ENCODE measurements around the gene SMIM30.

SMIM30 gene

DNA sequence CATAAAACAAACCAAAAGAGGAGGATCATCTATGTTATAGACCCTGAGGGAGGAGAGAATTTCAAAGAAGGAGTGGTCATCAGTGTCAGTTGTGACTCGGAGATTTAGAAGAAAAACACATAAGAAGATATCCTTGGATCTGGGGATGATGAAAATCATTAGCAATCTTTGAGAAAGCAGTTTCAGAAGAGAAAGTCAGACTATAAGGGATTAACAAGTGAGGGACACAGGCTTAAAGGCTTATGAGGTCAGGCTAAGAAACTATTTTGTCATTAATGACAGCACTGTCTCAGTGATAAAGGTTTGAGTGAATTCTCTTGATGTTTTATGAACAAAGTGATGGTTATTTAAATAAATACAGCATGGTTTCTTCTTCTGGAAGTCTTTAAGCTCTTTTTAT is 25.6 kb downstream of the SMIM30 start:
- in situ Hi-C loops (cut with MboI; ENCODE audit: low sequenced_read_pairs, unreplicated experiment): no loop called here
- TF ChIP-seq, protein P1, sequence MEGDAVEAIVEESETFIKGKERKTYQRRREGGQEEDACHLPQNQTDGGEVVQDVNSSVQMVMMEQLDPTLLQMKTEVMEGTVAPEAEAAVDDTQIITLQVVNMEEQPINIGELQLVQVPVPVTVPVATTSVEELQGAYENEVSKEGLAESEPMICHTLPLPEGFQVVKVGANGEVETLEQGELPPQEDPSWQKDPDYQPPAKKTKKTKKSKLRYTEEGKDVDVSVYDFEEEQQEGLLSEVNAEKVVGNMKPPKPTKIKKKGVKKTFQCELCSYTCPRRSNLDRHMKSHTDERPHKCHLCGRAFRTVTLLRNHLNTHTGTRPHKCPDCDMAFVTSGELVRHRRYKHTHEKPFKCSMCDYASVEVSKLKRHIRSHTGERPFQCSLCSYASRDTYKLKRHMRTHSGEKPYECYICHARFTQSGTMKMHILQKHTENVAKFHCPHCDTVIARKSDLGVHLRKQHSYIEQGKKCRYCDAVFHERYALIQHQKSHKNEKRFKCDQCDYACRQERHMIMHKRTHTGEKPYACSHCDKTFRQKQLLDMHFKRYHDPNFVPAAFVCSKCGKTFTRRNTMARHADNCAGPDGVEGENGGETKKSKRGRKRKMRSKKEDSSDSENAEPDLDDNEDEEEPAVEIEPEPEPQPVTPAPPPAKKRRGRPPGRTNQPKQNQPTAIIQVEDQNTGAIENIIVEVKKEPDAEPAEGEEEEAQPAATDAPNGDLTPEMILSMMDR (IDR thresholded peaks at IDR 0.05; ENCODE audit: borderline replicate concordance, control extremely low read depth, extremely low read depth, insufficient read depth, missing control alignments): no peak
- no peak for DNase-seq (ENCODE audit: low spot score)

DNA sequence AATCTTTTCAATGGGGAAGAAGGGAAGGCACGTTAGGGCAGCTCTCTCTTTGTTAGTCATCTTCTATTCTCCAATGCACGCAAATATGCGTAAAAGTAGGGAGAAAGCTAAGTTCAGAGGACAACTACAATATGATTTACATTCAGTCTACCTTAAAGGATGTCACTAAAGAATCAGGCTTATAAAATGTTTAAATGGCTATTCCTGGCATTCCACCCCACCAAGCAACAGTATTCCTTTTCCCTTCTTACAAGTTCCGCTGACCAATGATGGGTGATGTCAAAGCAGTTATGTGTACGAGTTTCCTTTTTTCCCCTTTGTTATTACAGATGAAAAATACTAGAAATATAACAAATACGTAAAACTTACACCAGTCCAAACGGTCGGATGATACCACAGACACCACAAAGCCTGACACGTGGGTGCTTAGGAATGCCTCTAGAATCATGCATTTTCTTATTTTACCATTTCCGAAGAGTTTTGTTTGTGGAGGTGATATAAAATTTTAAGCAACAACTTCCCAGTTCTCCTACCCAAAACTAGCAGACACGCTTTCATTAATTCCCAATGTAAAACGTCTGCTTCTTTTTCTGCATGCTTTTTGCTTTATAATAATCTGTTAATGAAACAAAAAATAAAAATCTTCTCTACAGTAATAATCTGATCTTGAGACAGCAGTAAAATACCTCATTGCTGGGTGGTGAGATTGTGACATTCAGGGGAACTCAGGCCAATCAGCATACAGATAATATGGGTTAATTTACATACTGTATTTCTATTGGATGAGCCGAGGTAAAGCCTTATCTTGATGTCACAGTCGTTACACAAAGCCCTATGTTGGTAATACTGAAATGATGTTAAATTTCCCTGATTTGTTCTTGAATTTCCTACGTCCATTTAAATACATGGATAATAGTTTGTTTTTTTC is 31.0 kb downstream of the SMIM30 start:
- in situ Hi-C loops (cut with MboI; ENCODE audit: low sequenced_read_pairs, unreplicated experiment): no loop called here
- no peak for DNase-seq (ENCODE audit: low spot score)
- TF ChIP-seq, protein P1 (IDR thresholded peaks at IDR 0.05; ENCODE audit: borderline replicate concordance, control extremely low read depth, extremely low read depth, insufficient read depth, missing control alignments): no peak

DNA sequence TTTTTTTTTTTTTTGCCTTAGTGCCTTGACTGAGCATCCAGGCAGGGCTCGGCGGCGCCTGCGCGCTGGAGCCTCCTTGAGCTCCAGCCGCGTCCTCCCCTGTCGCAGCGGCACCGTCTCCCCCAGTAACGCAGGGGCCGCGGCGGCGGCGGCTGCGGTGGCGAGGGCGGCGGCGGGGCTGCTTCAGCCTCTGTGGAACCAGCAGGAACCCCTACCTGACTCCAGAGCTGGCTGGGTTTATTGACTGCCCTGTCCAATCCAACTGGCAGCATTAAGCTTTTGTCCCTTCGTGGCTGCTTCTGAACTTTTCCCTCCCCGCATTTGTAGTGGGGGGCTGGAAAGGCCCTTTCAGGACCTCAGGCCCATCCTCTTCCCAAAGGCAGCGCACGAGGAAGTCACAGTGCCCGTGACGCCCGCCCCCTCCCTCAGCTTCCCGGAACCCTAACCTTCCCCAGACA is 31.9 kb downstream of the SMIM30 start, which contains the start of gene GPR85:
TSS of gene GPR85 (minus strand) at position 397 of the 458 bp plus-strand sequence. CDS start 2,106 bp downstream, outside the sequence.
- in situ Hi-C loops (cut with MboI; ENCODE audit: low sequenced_read_pairs, unreplicated experiment): no loop called here
- TF ChIP-seq, protein P1 (IDR thresholded peaks at IDR 0.05; ENCODE audit: borderline replicate concordance, control extremely low read depth, extremely low read depth, insufficient read depth, missing control alignments): no peak
- peak; percentile 63 for DNase-seq (ENCODE audit: low spot score)

DNA sequence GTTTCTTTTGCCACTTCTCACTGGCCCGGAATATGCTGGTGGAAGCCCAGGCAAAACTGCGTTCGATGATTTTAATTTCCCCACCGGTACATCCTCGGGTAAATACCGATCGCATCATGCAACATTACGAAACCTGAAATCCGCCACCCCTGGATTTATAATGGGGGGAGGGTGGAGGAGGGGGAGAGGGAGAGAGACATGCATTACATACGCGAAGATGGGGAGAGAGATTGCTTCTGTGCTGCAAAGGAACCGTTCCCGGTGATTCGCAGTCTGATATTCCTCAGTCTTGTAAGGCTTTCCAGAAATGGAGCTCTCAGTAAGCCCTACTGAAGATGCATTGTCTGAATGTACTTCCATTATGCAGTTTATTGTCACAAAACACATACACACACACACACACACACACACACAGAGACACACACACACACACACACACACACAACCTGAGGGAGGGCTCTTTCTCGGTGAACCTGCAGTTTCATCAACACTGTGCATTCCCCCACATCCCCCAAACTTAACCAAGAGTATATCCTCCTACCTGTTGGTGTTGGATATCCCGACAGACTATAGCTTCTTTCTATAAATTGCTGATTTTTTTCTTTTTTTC is 32.5 kb downstream of the SMIM30 start:
- in situ Hi-C loops (cut with MboI; ENCODE audit: low sequenced_read_pairs, unreplicated experiment): no loop called here
- TF ChIP-seq, protein P1 (IDR thresholded peaks at IDR 0.05; ENCODE audit: borderline replicate concordance, control extremely low read depth, extremely low read depth, insufficient read depth, missing control alignments): no peak
- peak; percentile 15 for DNase-seq (ENCODE audit: low spot score)

DNA sequence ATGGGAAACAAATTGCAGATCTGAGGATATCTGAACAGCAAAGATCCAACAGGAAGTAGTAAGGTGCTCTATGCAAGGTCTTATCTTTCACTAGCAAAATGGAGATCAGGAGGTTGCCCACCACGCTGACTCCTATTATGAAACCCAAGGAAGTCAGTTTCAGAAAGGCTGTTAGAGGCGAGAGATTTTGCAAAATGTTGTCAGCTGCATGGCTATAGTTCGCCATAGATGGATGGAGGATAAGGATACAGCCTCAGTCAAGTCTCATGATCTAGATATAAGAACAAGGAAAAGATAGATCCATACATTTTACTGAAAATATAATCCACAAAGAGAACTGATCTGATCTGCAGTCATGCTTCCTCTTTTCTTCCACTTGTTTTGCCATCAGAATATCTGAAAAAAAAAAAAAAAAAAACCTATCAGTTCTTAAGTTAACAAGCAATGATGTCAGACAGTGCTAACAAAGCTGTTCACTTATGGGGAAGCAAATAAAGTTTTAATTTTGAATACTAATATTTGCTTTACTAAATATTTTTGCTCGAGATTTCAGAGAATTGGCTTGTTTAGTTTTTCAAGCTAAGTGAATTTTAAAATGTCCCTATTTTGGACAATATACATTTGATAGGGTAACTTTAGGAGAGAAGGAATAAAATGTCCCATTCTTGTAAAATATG is 33.7 kb downstream of the SMIM30 start:
- DNase-seq (ENCODE audit: low spot score): no peak
- in situ Hi-C loops (cut with MboI; ENCODE audit: low sequenced_read_pairs, unreplicated experiment): no loop called here
- TF ChIP-seq, protein P1 (IDR thresholded peaks at IDR 0.05; ENCODE audit: borderline replicate concordance, control extremely low read depth, extremely low read depth, insufficient read depth, missing control alignments): no peak

DNA sequence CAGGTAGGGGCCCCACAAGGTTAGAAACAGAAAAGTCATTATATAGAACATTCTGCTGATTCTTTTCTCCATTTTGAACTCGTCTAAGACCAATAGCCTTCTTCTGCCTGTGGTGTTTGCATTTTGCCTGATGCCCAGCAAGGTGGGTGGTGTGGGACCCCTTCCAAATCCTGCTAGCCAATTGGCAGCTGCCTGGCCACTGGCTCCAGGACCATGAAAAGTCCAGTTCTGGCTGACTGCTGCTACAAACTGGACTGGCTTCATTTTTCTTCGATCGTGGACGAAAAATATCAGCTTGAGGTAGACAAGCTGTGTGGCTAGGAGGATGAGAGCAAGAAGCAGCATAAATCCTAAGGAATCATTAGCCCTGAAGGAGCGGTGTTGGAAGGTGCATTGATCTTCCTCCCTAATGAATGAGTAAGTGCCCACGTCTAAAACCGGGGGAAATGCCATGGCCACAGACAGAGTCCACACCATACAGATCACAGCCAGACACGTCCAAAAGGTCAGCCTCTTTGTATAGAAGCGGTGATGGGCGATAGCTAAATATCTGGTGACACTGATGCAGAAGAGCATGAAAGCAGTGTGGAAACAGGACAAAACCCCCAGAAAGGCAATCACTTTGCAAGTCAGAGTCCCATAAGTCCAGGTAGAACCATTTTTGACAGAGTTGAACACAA is 34.4 kb downstream of the SMIM30 start:
- in situ Hi-C loops (cut with MboI; ENCODE audit: low sequenced_read_pairs, unreplicated experiment): no loop called here
- DNase-seq (ENCODE audit: low spot score): no peak
- TF ChIP-seq, protein P1 (IDR thresholded peaks at IDR 0.05; ENCODE audit: borderline replicate concordance, control extremely low read depth, extremely low read depth, insufficient read depth, missing control alignments): no peak

Measured in GM13976 (cell line).